Measurements from ENCODE around the gene BMP7.

DNA sequence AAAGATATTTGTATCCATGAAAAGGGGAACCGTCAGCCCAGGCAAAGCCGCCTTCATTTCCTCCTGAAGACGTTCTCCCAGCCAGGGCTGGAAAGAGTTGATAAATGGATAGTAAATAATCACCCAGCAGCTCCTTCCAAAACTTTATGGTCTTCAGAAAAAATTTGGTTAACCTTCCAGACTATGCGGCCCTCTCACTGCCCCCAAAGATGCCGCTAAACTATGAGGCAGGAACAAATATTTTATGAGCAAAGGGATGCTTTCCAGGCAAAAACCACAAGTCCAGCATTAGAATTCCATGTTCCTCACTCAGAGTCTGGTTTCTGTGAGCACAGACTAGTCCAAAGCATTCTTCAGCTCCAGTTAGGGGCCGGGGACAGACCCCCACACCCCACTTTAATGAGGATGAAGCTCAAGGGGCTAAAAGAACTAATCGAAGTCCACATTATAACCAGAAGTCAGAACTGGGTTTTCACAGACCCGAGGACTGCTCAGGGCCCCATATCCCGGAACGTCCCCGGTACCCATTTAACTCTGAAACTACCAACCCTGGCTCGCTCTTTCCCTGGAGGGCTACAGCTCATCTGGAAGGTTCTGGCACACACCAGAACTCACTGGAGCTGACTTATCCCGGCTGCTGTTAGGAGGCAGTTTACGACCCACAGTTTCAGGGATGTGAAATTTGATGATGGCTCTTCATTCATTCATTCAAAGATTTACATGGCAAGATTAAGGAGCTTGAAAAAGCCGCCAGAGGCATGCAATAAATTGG, 29.4 kb downstream of the BMP7 start:
- TF ChIP-seq SPI1 (IDR thresholded peaks at IDR 0.05; ENCODE audit: low read depth, low read length) (no peak), POU2F2 (IDR thresholded peaks at IDR 0.05; ENCODE audit: low read depth, low read length) (no peak)

Data from GM12891 (cell line).